HG02885 (cell line): ENCODE data around the gene DNAJC4.
"Not testable (repeated sequence)": the region's sequence is repeated elsewhere in the genome, so short reads cannot be mapped to it uniquely, and the experiment has no call there.

Source experiments
- ATAC-seq: cut with Tn5 transposase; IDR thresholded peaks from one replicate; pipeline ENCODE4 v1.9.1; 2021; ENCODE audit warnings: mild to moderate bottlenecking; ENCODE audit not compliant: unreplicated experiment, poor library complexity

DNAJC4 gene

GRCh38 chr11:64243236-64243854 lies 13.0 kb downstream of the DNAJC4 start:
- ATAC-seq: no peak

- no peak for ATAC-seq
These were observed 13.8 kb downstream of the DNAJC4 start for GRCh38 chr11:64244107-64244506.

GRCh38 chr11:64244966-64245365 lies 14.6 kb downstream of the DNAJC4 start:
- no peak for ATAC-seq

GRCh38 chr11:64245401-64245796 lies 15.1 kb downstream of the DNAJC4 start:
- no peak for ATAC-seq

GRCh38 chr11:64245797-64246620 lies 15.7 kb downstream of the DNAJC4 start:
- no peak for ATAC-seq

- not testable (repeated sequence) for ATAC-seq
These were observed 16.2 kb downstream of the DNAJC4 start for GRCh38 chr11:64246621-64246870.

GRCh38 chr11:64246871-64247728 lies 16.8 kb downstream of the DNAJC4 start, which contains the start of gene PPP1R14B:
TSS of gene PPP1R14B (minus strand) at chr11:64246943. CDS start at chr11:64246673, 270 bp downstream.
- no peak for ATAC-seq

GRCh38 chr11:64247729-64248531 lies 17.6 kb downstream of the DNAJC4 start:
- ATAC-seq: no peak

GRCh38 chr11:64248578-64248977 lies 18.2 kb downstream of the DNAJC4 start:
- no peak for ATAC-seq

GRCh38 chr11:64249038-64249437 lies 18.7 kb downstream of the DNAJC4 start:
- ATAC-seq: no peak

GRCh38 chr11:64249563-64250414 lies 19.4 kb downstream of the DNAJC4 start:
- ATAC-seq: no peak

- no peak for ATAC-seq
These were observed 20.2 kb downstream of the DNAJC4 start for GRCh38 chr11:64250415-64251015.

GRCh38 chr11:64251016-64251752 lies 20.8 kb downstream of the DNAJC4 start, which contains the start of gene PLCB3:
TSS of gene PLCB3 (plus strand) at chr11:64251530. CDS start at chr11:64251650, 120 bp downstream.
- peak; percentile 58 for ATAC-seq

- no peak for ATAC-seq
These were observed 21.3 kb downstream of the DNAJC4 start for GRCh38 chr11:64251753-64252002.

GRCh38 chr11:64252003-64252872 lies 21.9 kb downstream of the DNAJC4 start:
- no peak for ATAC-seq

- ATAC-seq: no peak
These were observed 22.7 kb downstream of the DNAJC4 start for GRCh38 chr11:64253043-64253442.

- ATAC-seq: no peak
These were observed 23.1 kb downstream of the DNAJC4 start for GRCh38 chr11:64253481-64253880.

GRCh38 chr11:64254326-64254725 lies 24.0 kb downstream of the DNAJC4 start:
- ATAC-seq: no peak
